Large intestine (tissue), 3 donors: ENCODE results near the gene GTF2A1. TPM values are rescaled to one million over a fixed set of nuclear protein-coding genes. Genes with fewer than 3 reads are reported as not detected.

Experiments
- DNase-seq, 2 donors: peaks; one replicate each; pipeline versions ENCODE4 v3.0.0 to v3.0.0-alpha.2; 2013
- H3K27ac ChIP-seq: one replicate; pipeline ENCODE4 v1.5.1; 2013; ENCODE audit warnings: low read length
- H3K27me3 ChIP-seq: 2 replicates; pipeline ENCODE4 v1.6.1; 2013; ENCODE audit warnings: low read length; ENCODE audit not compliant: control insufficient read depth, insufficient read depth
- H3K36me3 ChIP-seq: 2 replicates; pipeline ENCODE4 v1.6.1; 2013; ENCODE audit warnings: low read length; ENCODE audit not compliant: control insufficient read depth, insufficient read depth
- H3K4me1 ChIP-seq: one replicate; pipeline ENCODE4 v1.6.1; 2013; ENCODE audit warnings: low read length; ENCODE audit not compliant: control insufficient read depth, insufficient read depth
- H3K4me3 ChIP-seq: one replicate; pipeline ENCODE4 v1.5.1; 2013; ENCODE audit warnings: low read length
- H3K9me3 ChIP-seq: one replicate; pipeline ENCODE4 v1.6.1; 2013; ENCODE audit warnings: mild to moderate bottlenecking, low read depth, low read length, moderate library complexity; ENCODE audit not compliant: control insufficient read depth
- WGBS: methylation state at CpG from one replicate; pipeline ENCODE4 v1.1.5; 2013; ENCODE audit warnings: low lambda C conversion rate; ENCODE audit not compliant: insufficient coverage; 5-methylcytosine and 5-hydroxymethylcytosine counted together
- polyA plus RNA-seq: library from polyadenylated mRNA; unstranded; fragments of 120-200 nt; gene quantifications from one replicate; pipeline ENCODE4 v1.2.1, GENCODE V29; 2013

Gene GTF2A1
- polyA plus RNA-seq, 1 donor = 20.7 TPM

- no peaks in the 10 kb centered on the region for H3K36me3 ChIP-seq
- H3K9me3 ChIP-seq = no peaks in the 10 kb centered on the region
- no peak overlapping the region for H3K27ac ChIP-seq
- WGBS = no CpG with 5 or more reads among the region's 2 CpGs
- no peaks in the 10 kb centered on the region for H3K27me3 ChIP-seq
- H3K4me1 ChIP-seq = no peaks in the 10 kb centered on the region
- H3K4me3 ChIP-seq = no peak overlapping the region
- no peak for DNase-seq
Measured at GRCh38 chr14:81147140-81147897, 73.4 kb downstream of the GTF2A1 start.

GRCh38 chr14:81144824-81145603 is 75.7 kb downstream of the GTF2A1 start:
- no peaks in the 10 kb centered on the region for H3K4me1 ChIP-seq
- H3K36me3 ChIP-seq = no peaks in the 10 kb centered on the region
- no peaks in the 10 kb centered on the region for H3K9me3 ChIP-seq
- WGBS = no CpG with 5 or more reads among the region's 3 CpGs
- peak in 1 of 2 donors; percentile 14 for DNase-seq
- H3K27me3 ChIP-seq = no peaks in the 10 kb centered on the region
- no peak overlapping the region for H3K27ac ChIP-seq
- H3K4me3 ChIP-seq = no peak overlapping the region

GRCh38 chr14:81143793-81144192 is 77.0 kb downstream of the GTF2A1 start:
- no peak for DNase-seq
- H3K27me3 ChIP-seq = no peaks in the 10 kb centered on the region
- H3K9me3 ChIP-seq = no peaks in the 10 kb centered on the region
- H3K4me1 ChIP-seq = no peaks in the 10 kb centered on the region
- WGBS = no CpG with 5 or more reads among the region's 8 CpGs
- H3K27ac ChIP-seq = no peak overlapping the region
- H3K4me3 ChIP-seq = no peak overlapping the region
- H3K36me3 ChIP-seq = no peaks in the 10 kb centered on the region

GRCh38 chr14:81141426-81141825 is 79.3 kb downstream of the GTF2A1 start:
- H3K4me3 ChIP-seq = no peak overlapping the region
- no peaks in the 10 kb centered on the region for H3K27me3 ChIP-seq
- H3K36me3 ChIP-seq = no peaks in the 10 kb centered on the region
- no peak for DNase-seq
- H3K4me1 ChIP-seq = no peaks in the 10 kb centered on the region
- H3K9me3 ChIP-seq = no peaks in the 10 kb centered on the region
- WGBS = no CpG with 5 or more reads among the region's 2 CpGs
- H3K27ac ChIP-seq = no peak overlapping the region

GRCh38 chr14:81138429-81138828 is 82.3 kb downstream of the GTF2A1 start:
- no peak overlapping the region for H3K4me3 ChIP-seq
- no peaks in the 10 kb centered on the region for H3K36me3 ChIP-seq
- DNase-seq = no peak
- no CpG with 5 or more reads among the region's 6 CpGs for WGBS
- H3K4me1 ChIP-seq = no peaks in the 10 kb centered on the region
- H3K9me3 ChIP-seq = no peaks in the 10 kb centered on the region
- H3K27me3 ChIP-seq = no peaks in the 10 kb centered on the region
- no peak overlapping the region for H3K27ac ChIP-seq

GRCh38 chr14:81137316-81137715 is 83.4 kb downstream of the GTF2A1 start:
- DNase-seq = no peak
- Histone ChIP-seq H3K9me3 (no peaks in the 10 kb centered on the region), H3K27me3 (no peaks in the 10 kb centered on the region), H3K36me3 (no peaks in the 10 kb centered on the region), H3K27ac (no peak overlapping the region), H3K4me3 (no peak overlapping the region), H3K4me1 (no peaks in the 10 kb centered on the region)
- no CpG with 5 or more reads among the region's 2 CpGs for WGBS

- no peak for DNase-seq
- WGBS = 93% methylated on average over 2 of the region's 2 CpGs
- no peak overlapping the region for H3K4me3 ChIP-seq
- H3K27ac ChIP-seq = no peak overlapping the region
- H3K9me3 ChIP-seq = no peaks in the 10 kb centered on the region
- H3K4me1 ChIP-seq = no peaks in the 10 kb centered on the region
- H3K36me3 ChIP-seq = no peaks in the 10 kb centered on the region
- no peaks in the 10 kb centered on the region for H3K27me3 ChIP-seq
Measured at GRCh38 chr14:81133400-81133799, 87.4 kb downstream of the GTF2A1 start.

GRCh38 chr14:81132468-81132867 is 88.3 kb downstream of the GTF2A1 start:
- Histone ChIP-seq H3K9me3 (no peaks in the 10 kb centered on the region), H3K4me3 (no peak overlapping the region), H3K27me3 (no peaks in the 10 kb centered on the region), H3K36me3 (no peaks in the 10 kb centered on the region), H3K4me1 (no peaks in the 10 kb centered on the region), H3K27ac (no peak overlapping the region)
- no peak for DNase-seq
- 80% methylated on average over 1 of the region's 3 CpGs for WGBS

- H3K27me3 ChIP-seq = no peaks in the 10 kb centered on the region
- DNase-seq = no peak
- H3K27ac ChIP-seq = no peak overlapping the region
- H3K4me1 ChIP-seq = no peaks in the 10 kb centered on the region
- H3K36me3 ChIP-seq = no peaks in the 10 kb centered on the region
- H3K9me3 ChIP-seq = no peaks in the 10 kb centered on the region
- no peak overlapping the region for H3K4me3 ChIP-seq
- WGBS = no CpG with 5 or more reads among the region's 1 CpG
Measured at GRCh38 chr14:81129242-81129641, 91.5 kb downstream of the GTF2A1 start.

- H3K27ac ChIP-seq = no peak overlapping the region
- no peaks in the 10 kb centered on the region for H3K4me1 ChIP-seq
- no peak overlapping the region for H3K4me3 ChIP-seq
- H3K9me3 ChIP-seq = no peaks in the 10 kb centered on the region
- WGBS = 87% methylated on average over 2 of the region's 5 CpGs
- H3K36me3 ChIP-seq = no peaks in the 10 kb centered on the region
- H3K27me3 ChIP-seq = no peaks in the 10 kb centered on the region
- no peak for DNase-seq
Measured at GRCh38 chr14:81127785-81128184, 93.0 kb downstream of the GTF2A1 start.
